GM18858 (cell line): ENCODE measurements around the gene TBC1D22A.
"Not testable (repeated sequence)": the region's sequence is repeated elsewhere in the genome, so short reads cannot be mapped to it uniquely, and the experiment has no call there.

Experiments
- ATAC-seq: cut with Tn5 transposase; IDR thresholded peaks from one replicate; pipeline ENCODE4 v1.9.1; 2021; ENCODE audit not compliant: unreplicated experiment

TBC1D22A gene

GRCh38 chr22:46810856-46811786, 48.7 kb downstream of the TBC1D22A start:
- no peak for ATAC-seq

- no peak for ATAC-seq
These were observed 49.7 kb downstream of the TBC1D22A start for GRCh38 chr22:46812034-46812605.

GRCh38 chr22:46812788-46813187, 50.3 kb downstream of the TBC1D22A start:
- ATAC-seq: no peak

- no peak for ATAC-seq
These were observed 51.6 kb downstream of the TBC1D22A start for GRCh38 chr22:46813816-46814597.

- ATAC-seq: no peak
These were observed 52.7 kb downstream of the TBC1D22A start for GRCh38 chr22:46815132-46815531.

- no peak for ATAC-seq
These were observed 53.1 kb downstream of the TBC1D22A start for GRCh38 chr22:46815559-46815895.

- ATAC-seq: no peak
These were observed 53.7 kb downstream of the TBC1D22A start for GRCh38 chr22:46815896-46816731.

GRCh38 chr22:46817390-46817789, 54.9 kb downstream of the TBC1D22A start:
- ATAC-seq: not testable (repeated sequence)

- no peak for ATAC-seq
These were observed 60.8 kb downstream of the TBC1D22A start for GRCh38 chr22:46823248-46823647.

- ATAC-seq: no peak
These were observed 61.2 kb downstream of the TBC1D22A start for GRCh38 chr22:46823654-46824053.

- ATAC-seq: no peak
These were observed 62.0 kb downstream of the TBC1D22A start for GRCh38 chr22:46824344-46824909.

- ATAC-seq: no peak
These were observed 62.6 kb downstream of the TBC1D22A start for GRCh38 chr22:46824980-46825544.

GRCh38 chr22:46826438-46827135, 64.1 kb downstream of the TBC1D22A start:
- no peak for ATAC-seq

- no peak for ATAC-seq
These were observed 64.8 kb downstream of the TBC1D22A start for GRCh38 chr22:46827136-46827780.

- ATAC-seq: no peak
These were observed 65.3 kb downstream of the TBC1D22A start for GRCh38 chr22:46827781-46828180.

GRCh38 chr22:46828323-46828900, 66.0 kb downstream of the TBC1D22A start:
- no peak for ATAC-seq

GRCh38 chr22:46829117-46829891, 66.9 kb downstream of the TBC1D22A start:
- no peak for ATAC-seq
